Measurements from ENCODE around the gene ZNF335. TPM values are rescaled to one million over a fixed set of nuclear protein-coding genes. Genes with fewer than 3 reads are reported as not detected.
"Not testable (repeated sequence)": the region's sequence is repeated elsewhere in the genome, so short reads cannot be mapped to it uniquely, and the experiment has no call there.

Gene ZNF335
- total RNA-seq, 1 donor: 17.7 TPM

DNA sequence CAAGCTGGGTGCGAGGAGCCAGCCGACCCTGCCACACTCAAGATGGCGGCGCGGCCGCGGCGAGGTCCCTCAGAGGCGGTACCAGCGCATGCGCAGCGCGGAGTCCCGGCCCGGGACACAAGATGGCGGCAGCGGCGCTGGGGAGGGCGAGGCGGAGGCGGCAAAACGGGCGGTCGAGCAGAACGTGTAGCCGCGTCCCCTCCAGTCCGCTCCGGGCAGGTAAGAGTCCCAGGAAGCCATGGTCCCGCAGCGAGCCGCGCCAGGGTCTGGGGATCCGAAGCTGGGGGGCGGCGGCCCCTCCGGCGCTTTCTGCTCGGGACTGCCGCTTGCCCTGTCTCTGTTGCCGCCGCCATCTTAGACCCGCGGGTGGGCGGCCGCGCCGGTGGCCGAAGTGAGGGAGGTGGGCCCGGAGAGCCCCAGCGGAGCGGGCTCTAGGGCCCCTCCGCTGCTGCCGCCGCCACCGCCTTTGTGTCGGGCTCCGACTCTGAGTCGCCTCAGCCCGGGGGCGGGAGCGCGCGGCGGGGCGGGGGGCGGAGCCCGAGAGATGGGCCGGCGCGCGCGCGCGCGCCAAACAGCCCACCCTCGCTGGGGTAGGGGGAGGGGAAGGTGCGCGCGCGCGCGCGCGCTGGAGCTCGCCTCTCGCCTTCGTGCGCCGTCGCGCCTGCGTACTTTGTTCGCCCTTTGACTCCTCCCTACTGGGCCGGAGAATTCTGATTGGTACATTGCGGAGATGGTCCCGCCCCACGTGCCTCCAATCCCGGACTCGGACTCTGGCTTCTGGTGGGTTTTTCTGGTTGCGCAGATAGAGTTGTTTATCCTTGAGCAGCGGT lies 37.2 kb downstream of the ZNF335 start, which contains the start of gene PCIF1:
PCIF1 (plus strand) TSS at position 98 of the 830 bp plus-strand sequence. CDS start 4,317 bp downstream, outside the sequence.
- peak within 1 kb of the TSS; percentile 87 for H3K4me3 ChIP-seq (ENCODE audit: low read depth, low read length)
- peak; percentile 99 for DNase-seq (ENCODE audit: low read depth)
- TF ChIP-seq, protein P1, sequence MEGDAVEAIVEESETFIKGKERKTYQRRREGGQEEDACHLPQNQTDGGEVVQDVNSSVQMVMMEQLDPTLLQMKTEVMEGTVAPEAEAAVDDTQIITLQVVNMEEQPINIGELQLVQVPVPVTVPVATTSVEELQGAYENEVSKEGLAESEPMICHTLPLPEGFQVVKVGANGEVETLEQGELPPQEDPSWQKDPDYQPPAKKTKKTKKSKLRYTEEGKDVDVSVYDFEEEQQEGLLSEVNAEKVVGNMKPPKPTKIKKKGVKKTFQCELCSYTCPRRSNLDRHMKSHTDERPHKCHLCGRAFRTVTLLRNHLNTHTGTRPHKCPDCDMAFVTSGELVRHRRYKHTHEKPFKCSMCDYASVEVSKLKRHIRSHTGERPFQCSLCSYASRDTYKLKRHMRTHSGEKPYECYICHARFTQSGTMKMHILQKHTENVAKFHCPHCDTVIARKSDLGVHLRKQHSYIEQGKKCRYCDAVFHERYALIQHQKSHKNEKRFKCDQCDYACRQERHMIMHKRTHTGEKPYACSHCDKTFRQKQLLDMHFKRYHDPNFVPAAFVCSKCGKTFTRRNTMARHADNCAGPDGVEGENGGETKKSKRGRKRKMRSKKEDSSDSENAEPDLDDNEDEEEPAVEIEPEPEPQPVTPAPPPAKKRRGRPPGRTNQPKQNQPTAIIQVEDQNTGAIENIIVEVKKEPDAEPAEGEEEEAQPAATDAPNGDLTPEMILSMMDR (IDR thresholded peaks at IDR 0.05; ENCODE audit: insufficient read depth, low read depth, low read length): no peak

DNA sequence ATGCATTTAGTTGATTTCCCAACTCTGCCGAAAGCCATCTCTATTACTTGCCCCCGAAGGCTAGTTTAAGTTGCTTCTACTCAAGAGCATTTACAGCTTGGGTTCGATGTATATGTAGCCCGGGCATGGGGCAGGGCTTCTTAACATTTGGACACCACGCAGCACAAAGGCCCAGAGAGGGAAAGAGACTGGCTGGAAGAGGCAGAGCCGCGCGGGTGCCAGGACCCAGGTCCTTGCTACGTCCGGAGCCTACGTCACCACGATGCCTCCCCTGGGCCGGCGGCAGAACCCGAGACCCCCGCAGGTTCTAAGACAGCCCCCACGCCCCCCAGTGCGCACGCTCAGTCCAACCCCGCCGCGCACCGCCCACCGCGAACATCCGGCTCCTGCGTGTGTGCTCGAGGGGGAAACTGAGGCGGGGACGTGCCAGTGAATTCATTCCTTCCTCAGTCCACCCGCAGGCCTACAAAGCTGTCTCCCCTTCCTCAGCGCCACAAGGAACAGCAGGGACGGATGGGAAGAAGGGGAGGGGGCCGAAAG lies 37.9 kb downstream of the ZNF335 start:
- H3K4me3 ChIP-seq (ENCODE audit: low read depth, low read length): peak overlapping the region; percentile 87
- TF ChIP-seq, protein P1 (IDR thresholded peaks at IDR 0.05; ENCODE audit: insufficient read depth, low read depth, low read length): no peak
- peak; percentile 44 for DNase-seq (ENCODE audit: low read depth)

DNA sequence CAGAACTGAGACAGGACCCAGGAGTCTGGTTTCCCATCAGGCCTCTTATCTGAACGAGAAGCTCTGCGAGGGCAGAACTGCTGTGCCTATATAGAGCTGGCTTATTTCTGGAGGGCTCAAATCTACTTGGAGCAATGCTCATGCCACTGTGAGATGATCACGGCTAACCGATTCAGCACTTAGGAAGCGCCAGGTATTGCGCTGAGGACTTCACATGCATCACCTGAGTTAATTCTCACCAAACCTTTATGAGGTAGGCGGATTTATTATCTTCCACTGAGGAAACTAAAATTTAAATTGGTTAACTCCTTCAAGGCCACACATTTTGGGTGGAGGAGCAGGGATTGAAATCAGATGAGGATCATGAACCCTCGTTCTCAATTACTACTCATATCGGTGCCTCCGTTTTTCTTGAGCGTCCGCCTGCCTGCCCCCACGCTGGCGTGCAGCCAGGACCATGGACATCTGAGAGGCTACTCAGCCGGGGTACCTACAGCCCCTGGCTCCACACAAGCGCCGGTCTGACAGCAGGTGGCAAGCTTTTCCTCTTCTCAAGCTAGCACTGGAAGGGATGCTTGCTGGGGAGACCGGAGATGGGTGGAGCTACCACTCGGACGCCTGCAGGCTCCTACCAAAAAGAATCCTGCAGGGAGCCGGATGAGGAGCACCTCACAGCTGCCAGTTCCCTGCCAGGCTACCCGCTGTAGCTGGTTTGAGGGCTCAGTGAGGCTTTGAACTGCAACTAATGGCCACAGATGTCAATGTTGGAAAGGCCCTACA lies 38.5 kb downstream of the ZNF335 start:
- peak; percentile 76 for DNase-seq (ENCODE audit: low read depth)
- TF ChIP-seq, protein P1 (IDR thresholded peaks at IDR 0.05; ENCODE audit: insufficient read depth, low read depth, low read length): peak; percentile 35
- peak overlapping the region; percentile 87 for H3K4me3 ChIP-seq (ENCODE audit: low read depth, low read length)

DNA sequence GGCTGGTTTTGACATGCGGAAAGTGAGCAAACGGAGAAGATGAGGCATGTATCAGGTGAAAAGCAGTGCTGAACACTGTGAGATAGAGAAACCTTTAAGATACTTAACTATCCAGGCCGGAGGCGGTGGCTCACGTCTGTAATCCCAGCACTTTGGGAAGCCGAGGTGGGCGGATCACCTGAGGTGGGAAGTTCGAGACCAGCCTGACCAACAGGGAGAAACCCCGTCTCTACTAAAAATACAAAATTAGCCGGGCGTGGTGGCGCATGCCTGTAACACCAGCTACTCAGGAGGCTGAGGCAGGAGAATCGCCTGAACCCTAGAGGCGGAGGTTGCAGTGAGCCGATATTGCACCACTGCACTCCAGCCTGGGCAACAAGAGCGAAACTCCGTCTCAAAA lies 40.3 kb downstream of the ZNF335 start:
- DNase-seq (ENCODE audit: low read depth): not testable (repeated sequence)

DNA sequence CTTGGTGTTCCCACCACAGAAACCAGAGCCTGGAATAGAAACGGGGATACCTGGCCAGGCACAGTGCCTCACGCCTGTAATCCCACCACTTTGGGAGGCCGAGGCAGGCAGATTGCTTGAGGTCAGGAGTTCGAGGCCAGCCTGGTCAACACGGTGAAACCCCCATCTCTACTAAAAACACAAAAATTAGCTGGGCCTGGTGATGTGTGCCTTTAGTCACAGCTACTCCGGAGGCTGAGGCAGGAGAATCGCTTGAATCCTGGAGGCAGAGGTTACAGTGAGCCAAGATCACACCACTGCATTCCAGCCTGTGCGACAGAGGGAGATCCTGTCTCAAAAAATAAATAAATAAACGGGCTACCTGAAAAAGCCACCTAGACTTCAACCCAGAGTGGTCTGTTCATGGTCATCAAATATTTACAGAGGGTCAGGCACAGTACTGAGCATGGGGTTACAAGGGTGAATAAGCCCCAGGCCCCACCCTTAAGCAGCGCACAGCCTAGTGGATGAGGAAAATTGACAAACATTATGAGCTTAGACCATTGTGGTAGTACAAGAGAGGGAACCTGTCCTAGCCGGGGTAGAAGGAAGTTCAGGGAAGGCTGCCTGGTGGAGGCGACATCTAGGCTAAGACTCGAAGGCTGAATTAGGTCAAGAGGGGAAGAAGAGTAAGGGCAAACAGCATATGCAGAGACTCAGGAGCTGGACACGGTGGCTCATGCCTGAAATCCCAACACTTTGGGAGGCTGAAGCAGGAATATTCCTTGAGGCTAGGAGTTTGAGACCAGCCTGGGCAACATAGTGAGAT lies 44.7 kb downstream of the ZNF335 start:
- no peak overlapping the region for H3K4me3 ChIP-seq (ENCODE audit: low read depth, low read length)
- DNase-seq (ENCODE audit: low read depth): no peak
- TF ChIP-seq, protein P1 (IDR thresholded peaks at IDR 0.05; ENCODE audit: insufficient read depth, low read depth, low read length): no peak

More for the DNA sequence above, 40.3 kb downstream of the ZNF335 start:
- H3K4me3 ChIP-seq (ENCODE audit: low read depth, low read length): not testable (repeated sequence)

DNA sequence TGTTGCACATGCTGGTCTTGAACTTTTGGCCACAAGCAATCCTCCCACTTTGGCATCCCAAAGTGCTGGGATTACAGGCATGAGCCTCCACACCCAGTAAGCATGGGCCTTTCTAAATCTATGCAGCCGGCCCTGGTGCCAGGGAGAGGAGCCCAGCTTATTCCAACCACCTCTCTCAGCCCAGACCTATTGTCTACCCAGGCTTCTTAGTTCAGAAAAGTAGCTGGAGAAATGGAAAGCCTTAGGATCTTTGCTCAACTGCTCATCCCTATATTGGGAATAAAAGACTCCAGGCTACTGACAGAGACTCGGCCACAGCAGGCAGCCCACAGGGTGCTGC lies 45.3 kb downstream of the ZNF335 start:
- TF ChIP-seq, protein P1 (IDR thresholded peaks at IDR 0.05; ENCODE audit: insufficient read depth, low read depth, low read length): no peak
- no peak for DNase-seq (ENCODE audit: low read depth)
- H3K4me3 ChIP-seq (ENCODE audit: low read depth, low read length): no peak overlapping the region

Data from fibroblast of villous mesenchyme (primary cell).